Colonic mucosa (tissue), 4 donors: ENCODE data around the gene EGFL6. TPM values are rescaled to one million over a fixed set of nuclear protein-coding genes. Genes with fewer than 3 reads are reported as not detected.
"Not testable (repeated sequence)": the region's sequence is repeated elsewhere in the genome, so short reads cannot be mapped to it uniquely, and the experiment has no call there.

Experiments used
- DNase-seq: peaks from one replicate; pipeline ENCODE4 v3.0.0-alpha.2; 2020
- H3K27ac ChIP-seq: fragments of 200-600 bp; one replicate; pipeline ENCODE4 v1.8.0; 2021
- H3K27me3 ChIP-seq: fragments of 200-600 bp; one replicate; pipeline ENCODE4 v1.8.0; 2021
- H3K36me3 ChIP-seq: fragments of 200-600 bp; one replicate; pipeline ENCODE4 v1.8.0; 2021
- H3K4me1 ChIP-seq: fragments of 200-600 bp; one replicate; pipeline ENCODE4 v1.8.0; 2021; ENCODE audit warnings: mild to moderate bottlenecking
- H3K4me3 ChIP-seq: fragments of 200-600 bp; one replicate; pipeline ENCODE4 v1.8.0; 2021
- H3K9ac ChIP-seq, 2 donors: one replicate each; pipeline ENCODE4 v1.7.0; 2013; ENCODE audit warnings: control low read depth in 2 of 2, low read depth in 2 of 2, low read length in 2 of 2
- H3K9me3 ChIP-seq: fragments of 200-600 bp; one replicate; pipeline ENCODE4 v1.8.0; 2021
- intact Hi-C: fragments of 100-400 bp; cut with DNase I; formaldehyde crosslinking; loops from one replicate; pipeline ENCODE4 v1.14.1; 2022
- total RNA-seq, 2 donors: library from RNA; stranded (reverse); fragmentation: NEBNext Ultra II Directional in 1 of 2; extraction: Animal tissue kit (Norgen Biotek cat#: 25700) in 1 of 2; gene quantifications; one replicate each; pipeline ENCODE4 v1.2.1, GENCODE V29; 2021
- TF ChIP-seq, protein P1 (sequence below): fragments of 200-600 bp; IDR thresholded peaks from one replicate; pipeline ENCODE4 v1.8.0; 2022; ENCODE audit warnings: antibody characterized with exemption, mild to moderate bottlenecking
- donor health status: healthy.
- donor health status: DM: no; HTN: no; CAD: no.
- donor health status: DM: no; HTN: no; CAD: no.

EGFL6 gene
- total RNA-seq, 2 donors from 2014 or later, result 0.10 to 0.27 TPM

DNA sequence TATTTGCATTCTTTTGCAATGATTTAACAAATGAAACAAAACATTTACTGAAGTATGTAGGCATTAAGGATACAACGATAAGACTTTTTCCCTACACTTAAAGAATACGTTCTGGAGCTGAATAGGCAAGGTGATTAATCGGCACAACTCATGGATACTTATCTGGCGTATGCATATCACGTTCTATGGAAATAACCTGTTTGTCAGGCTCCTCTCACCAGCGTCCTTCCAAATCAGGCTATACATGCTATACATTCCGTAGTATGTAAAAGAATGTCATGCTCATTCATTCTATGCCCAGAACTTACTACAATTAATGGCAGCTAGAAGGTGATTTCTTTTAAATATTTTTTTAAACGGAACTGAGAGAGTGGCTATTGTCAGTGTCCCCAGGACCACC lies 57.9 kb downstream of the EGFL6 start:
- Histone ChIP-seq H3K4me1 (no peaks in the 10 kb centered on the region), H3K9ac (no peak overlapping the region), H3K4me3 (no peak overlapping the region), H3K36me3 (no peaks in the 10 kb centered on the region), H3K27me3 (peaks cover 8% of the 10 kb centered on the region), H3K9me3 (no peaks in the 10 kb centered on the region), H3K27ac (no peak overlapping the region)
- no peak for DNase-seq
- intact Hi-C loops, result no loop called here
- TF ChIP-seq, protein P1, sequence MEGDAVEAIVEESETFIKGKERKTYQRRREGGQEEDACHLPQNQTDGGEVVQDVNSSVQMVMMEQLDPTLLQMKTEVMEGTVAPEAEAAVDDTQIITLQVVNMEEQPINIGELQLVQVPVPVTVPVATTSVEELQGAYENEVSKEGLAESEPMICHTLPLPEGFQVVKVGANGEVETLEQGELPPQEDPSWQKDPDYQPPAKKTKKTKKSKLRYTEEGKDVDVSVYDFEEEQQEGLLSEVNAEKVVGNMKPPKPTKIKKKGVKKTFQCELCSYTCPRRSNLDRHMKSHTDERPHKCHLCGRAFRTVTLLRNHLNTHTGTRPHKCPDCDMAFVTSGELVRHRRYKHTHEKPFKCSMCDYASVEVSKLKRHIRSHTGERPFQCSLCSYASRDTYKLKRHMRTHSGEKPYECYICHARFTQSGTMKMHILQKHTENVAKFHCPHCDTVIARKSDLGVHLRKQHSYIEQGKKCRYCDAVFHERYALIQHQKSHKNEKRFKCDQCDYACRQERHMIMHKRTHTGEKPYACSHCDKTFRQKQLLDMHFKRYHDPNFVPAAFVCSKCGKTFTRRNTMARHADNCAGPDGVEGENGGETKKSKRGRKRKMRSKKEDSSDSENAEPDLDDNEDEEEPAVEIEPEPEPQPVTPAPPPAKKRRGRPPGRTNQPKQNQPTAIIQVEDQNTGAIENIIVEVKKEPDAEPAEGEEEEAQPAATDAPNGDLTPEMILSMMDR, result no peak

DNA sequence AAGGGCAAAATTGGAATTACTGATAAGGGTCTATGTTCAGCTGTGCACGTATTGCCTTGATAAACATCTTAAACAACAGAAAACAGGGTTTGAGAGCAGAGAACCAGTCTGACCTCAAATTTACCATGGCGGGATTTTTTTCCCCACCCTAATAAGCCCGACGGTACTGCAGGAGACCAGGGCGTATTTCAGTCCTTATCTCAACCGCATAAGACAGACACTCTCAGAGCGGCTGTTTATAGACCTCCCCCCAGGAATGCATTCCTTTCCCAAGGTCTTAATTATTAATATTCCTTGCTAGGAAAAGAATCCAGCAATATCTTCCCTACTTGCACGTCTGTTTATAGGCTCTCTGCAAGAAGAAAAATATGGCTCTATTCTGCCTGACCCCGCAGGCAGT lies 67.8 kb downstream of the EGFL6 start:
- H3K9ac ChIP-seq, H3K4me3 ChIP-seq, H3K4me1 ChIP-seq, H3K36me3 ChIP-seq, H3K27me3 ChIP-seq, DNase-seq, intact Hi-C loops, H3K27ac ChIP-seq, H3K9me3 ChIP-seq: not testable (repeated sequence)

DNA sequence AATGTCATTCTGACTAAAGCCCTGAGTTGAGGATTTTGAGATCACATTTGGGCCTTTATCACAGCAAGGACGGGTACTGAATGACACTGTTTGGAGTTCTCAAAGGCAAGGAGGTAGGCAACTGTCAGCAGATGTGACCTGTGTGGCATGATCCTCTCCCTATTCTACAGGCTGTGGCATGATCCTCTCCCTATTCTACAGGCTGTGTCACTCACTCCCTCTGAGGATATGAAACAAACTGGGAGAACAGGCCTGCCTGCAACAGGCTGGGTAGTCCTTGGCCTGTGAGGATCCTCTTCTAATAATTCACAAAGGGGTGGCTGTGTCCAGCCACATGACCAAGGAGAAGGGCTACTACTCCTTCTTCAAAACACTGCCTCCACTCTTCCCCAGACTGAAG lies 68.6 kb downstream of the EGFL6 start:
- DNase-seq, result no peak
- intact Hi-C loops, result no loop called here

DNA sequence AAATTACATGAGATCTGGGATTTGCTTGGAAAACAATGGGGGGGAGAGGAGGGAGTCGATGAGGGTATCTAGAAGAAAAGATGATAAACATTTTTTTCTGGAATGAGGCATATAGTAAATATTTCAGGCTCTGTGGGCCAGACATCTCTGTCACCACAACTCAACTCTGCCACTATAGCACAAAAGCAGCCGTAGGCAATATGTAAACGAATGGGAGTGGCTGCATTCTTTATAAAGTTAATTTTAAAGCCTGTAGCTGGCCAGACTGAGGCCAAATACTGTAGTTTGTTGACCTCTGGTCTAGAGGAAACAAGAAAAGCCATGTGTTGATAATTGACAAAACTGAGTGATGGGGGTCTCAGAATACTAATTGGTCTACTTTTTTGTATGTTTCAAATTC lies 69.4 kb downstream of the EGFL6 start:
- no peaks in the 10 kb centered on the region for H3K9me3 ChIP-seq
- no peak overlapping the region for H3K27ac ChIP-seq
- DNase-seq, result no peak
- TF ChIP-seq, protein P1, result no peak
- no peaks in the 10 kb centered on the region for H3K36me3 ChIP-seq
- H3K9ac ChIP-seq, result no peak overlapping the region
- no peak overlapping the region for H3K4me3 ChIP-seq
- H3K4me1 ChIP-seq, result no peaks in the 10 kb centered on the region
- intact Hi-C loops, result no loop called here
- no peaks in the 10 kb centered on the region for H3K27me3 ChIP-seq

More for the DNA sequence above, 68.6 kb downstream of the EGFL6 start:
- no peak overlapping the region for H3K4me3 ChIP-seq
- no peaks in the 10 kb centered on the region for H3K27me3 ChIP-seq
- no peak overlapping the region for H3K27ac ChIP-seq
- H3K9ac ChIP-seq, result no peak overlapping the region
- no peaks in the 10 kb centered on the region for H3K4me1 ChIP-seq
- TF ChIP-seq, protein P1, result no peak
- H3K36me3 ChIP-seq, result no peaks in the 10 kb centered on the region
- H3K9me3 ChIP-seq, result no peaks in the 10 kb centered on the region

DNA sequence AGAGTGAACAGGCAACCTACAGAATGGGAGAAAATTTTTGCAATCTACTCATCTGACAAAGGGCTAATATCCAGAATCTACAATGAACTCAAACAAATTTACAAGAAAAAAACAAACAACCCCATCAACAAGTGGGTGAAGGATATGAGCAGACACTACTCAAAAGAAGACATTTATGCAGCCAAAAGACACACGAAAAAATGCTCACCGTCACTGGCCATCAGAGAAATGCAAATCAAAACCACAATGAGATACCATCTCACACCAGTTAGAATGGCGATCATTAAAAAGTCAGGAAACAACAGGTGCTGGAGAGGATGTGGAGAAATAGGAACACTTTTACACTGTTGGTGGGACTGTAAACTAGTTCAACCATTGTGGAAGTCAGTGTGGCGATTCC lies 72.3 kb downstream of the EGFL6 start:
- H3K9me3 ChIP-seq, DNase-seq, H3K4me1 ChIP-seq, H3K27ac ChIP-seq, intact Hi-C loops, H3K9ac ChIP-seq, H3K27me3 ChIP-seq, H3K4me3 ChIP-seq, H3K36me3 ChIP-seq: not testable (repeated sequence)

DNA sequence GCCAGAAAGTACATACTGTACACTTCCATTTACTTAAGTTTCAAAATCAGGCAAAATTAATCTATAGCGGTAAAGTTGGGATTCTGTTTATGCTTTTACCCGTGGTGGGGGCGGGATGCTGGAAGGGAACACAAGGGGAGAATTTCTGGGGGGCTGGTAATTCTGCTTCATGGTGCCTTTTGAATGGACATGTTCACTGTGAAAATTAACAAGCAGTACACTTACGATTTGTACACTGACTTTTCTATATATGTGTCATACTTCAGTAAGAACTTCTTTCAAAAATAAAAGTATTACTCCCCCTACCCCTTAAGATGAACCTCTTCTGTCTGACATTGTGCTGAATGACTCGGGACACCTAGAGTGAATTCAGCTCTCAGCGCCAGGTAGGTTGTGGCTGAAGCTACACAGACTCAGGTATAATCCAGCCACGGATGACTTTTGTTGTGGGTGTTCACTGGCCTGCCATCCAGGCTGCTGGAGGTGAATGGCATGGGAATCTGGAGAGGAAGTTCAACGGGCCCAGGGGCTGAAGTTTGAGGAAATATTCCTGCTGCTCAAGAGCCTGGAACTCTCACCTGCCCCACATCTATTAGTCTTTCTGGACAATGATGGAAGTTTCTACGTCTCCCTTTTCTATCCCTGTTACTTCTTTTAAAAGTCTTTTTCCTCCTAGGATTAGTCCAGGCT lies 76.2 kb downstream of the EGFL6 start:
- TF ChIP-seq, protein P1, result no peak
- Histone ChIP-seq H3K4me1 (no peaks in the 10 kb centered on the region), H3K27me3 (no peaks in the 10 kb centered on the region), H3K9me3 (no peaks in the 10 kb centered on the region), H3K9ac (no peak overlapping the region), H3K36me3 (no peaks in the 10 kb centered on the region), H3K4me3 (no peak overlapping the region), H3K27ac (no peak overlapping the region)
- no peak for DNase-seq
- intact Hi-C loops, result no loop called here
